ENCODE data around the gene RASGRP3.

DNA sequence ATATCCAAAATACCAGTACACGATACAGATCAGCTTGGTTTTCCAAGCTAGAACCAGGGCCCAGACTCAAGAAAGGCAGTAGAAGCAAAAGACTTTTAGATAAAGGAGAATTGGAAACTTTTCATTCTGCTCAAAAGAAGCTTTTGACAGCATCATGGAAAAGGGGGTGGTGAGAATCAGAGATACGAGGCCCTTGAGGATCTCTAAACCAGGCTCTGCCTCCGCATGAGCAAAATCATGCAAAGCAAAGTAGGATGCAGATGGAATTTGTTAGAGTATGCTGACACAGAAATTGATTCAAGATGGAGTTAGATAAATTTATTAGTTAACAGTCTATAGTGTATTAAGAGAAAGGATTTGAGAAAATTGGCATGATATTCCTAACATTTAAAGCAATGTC lies 82.9 kb downstream of the RASGRP3 start:
- TF ChIP-seq, protein P1, sequence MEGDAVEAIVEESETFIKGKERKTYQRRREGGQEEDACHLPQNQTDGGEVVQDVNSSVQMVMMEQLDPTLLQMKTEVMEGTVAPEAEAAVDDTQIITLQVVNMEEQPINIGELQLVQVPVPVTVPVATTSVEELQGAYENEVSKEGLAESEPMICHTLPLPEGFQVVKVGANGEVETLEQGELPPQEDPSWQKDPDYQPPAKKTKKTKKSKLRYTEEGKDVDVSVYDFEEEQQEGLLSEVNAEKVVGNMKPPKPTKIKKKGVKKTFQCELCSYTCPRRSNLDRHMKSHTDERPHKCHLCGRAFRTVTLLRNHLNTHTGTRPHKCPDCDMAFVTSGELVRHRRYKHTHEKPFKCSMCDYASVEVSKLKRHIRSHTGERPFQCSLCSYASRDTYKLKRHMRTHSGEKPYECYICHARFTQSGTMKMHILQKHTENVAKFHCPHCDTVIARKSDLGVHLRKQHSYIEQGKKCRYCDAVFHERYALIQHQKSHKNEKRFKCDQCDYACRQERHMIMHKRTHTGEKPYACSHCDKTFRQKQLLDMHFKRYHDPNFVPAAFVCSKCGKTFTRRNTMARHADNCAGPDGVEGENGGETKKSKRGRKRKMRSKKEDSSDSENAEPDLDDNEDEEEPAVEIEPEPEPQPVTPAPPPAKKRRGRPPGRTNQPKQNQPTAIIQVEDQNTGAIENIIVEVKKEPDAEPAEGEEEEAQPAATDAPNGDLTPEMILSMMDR (IDR thresholded peaks at IDR 0.05; ENCODE audit: low read length) = no peak
- TF ChIP-seq EZH2 (optimal IDR thresholded peaks at IDR 0.05; ENCODE audit: low read depth, low read length) = no peak
